GM12878 (cell line): ENCODE data around the gene ATG10. TPM values are rescaled to one million over a fixed set of nuclear protein-coding genes. Genes with fewer than 3 reads are reported as not detected.

Source experiments
- CBFB ChIP-seq: IDR thresholded peaks from 2 replicates; pipeline ENCODE4 v1.6.1; 2016; ENCODE audit warnings: antibody characterized with exemption, low read depth
- CBX5 ChIP-seq: sonication (generic); IDR thresholded peaks from 2 replicates; pipeline ENCODE4 v1.6.1; 2016; ENCODE audit warnings: low read depth, moderate library complexity, mild to moderate bottlenecking, inconsistent platforms
- CTCF ChIP-seq, 3 experiments: IDR thresholded peaks in 2 of 3; conservative IDR thresholded peaks in 1 of 3; 2 replicates each; pipeline ENCODE4 v1.5.1; 2011; ENCODE audit warnings: low read depth in 3 of 3, low read length in 3 of 3, mild to moderate bottlenecking in 3 of 3, control low read depth in 2 of 3, moderate library complexity in 2 of 3, inconsistent platforms in 1 of 3, mixed read lengths in 1 of 3; ENCODE audit not compliant: control insufficient read depth in 2 of 3, insufficient read depth in 1 of 3; ENCODE audit errors: extremely low read depth in 1 of 3
- FOXK2 ChIP-seq: fragments of 450-650 bp; IDR thresholded peaks from 2 replicates; pipeline ENCODE4 v1.6.1; 2017; ENCODE audit warnings: mild to moderate bottlenecking, moderate library complexity
- HDGF ChIP-seq: fragments of 450-650 bp; IDR thresholded peaks from 2 replicates; pipeline ENCODE4 v1.6.1; 2016; ENCODE audit warnings: antibody characterized with exemption
- IKZF1 ChIP-seq: fragments of 450-650 bp; conservative IDR thresholded peaks from 2 replicates; pipeline ENCODE4 v1.6.1; 2017; ENCODE audit warnings: antibody characterized with exemption, mild to moderate bottlenecking
- IKZF2 ChIP-seq, 2 experiments: fragments of 450-650 bp; IDR thresholded peaks; 2 replicates each; pipeline ENCODE4 v1.6.1; 2017; ENCODE audit warnings: mild to moderate bottlenecking in 2 of 2, moderate library complexity in 2 of 2
- KLF5 ChIP-seq: fragments of 450-650 bp; IDR thresholded peaks from 2 replicates; pipeline ENCODE4 v1.6.1; 2014; ENCODE audit warnings: mild to moderate bottlenecking; ENCODE audit not compliant: partially characterized antibody
- PKNOX1 ChIP-seq: fragments of 450-650 bp; IDR thresholded peaks from 2 replicates; pipeline ENCODE4 v1.6.1; 2016; ENCODE audit warnings: mild to moderate bottlenecking
- RUNX3 ChIP-seq: IDR thresholded peaks from 2 replicates; pipeline ENCODE4 v1.6.1; 2012; ENCODE audit warnings: low read length, inconsistent platforms
- ZNF622 ChIP-seq: fragments of 450-650 bp; IDR thresholded peaks from 2 replicates; pipeline ENCODE4 v1.6.1; 2017; ENCODE audit warnings: mild to moderate bottlenecking, inconsistent platforms
- polyA plus RNA-seq, 11 experiments: library from polyadenylated mRNA; depleted of rRNA in 4 of 11; unstranded in 6 of 11; stranded (reverse) in 5 of 11; fragments of >200 nt; fragmentation: Nextera tagmentation in 4 of 11; fragmentation: Illumina TruSeq in 1 of 11; extraction: Ambion mirVana in 4 of 11; extraction: Trizol in 1 of 11; gene quantifications; 1 replicate in 1 of 11; 2 replicates in 10 of 11; pipeline versions ENCODE4 v1.2.1 to v1.2.3, GENCODE V29; 2011 to 2016; ENCODE audit warnings: inconsistent platforms in 2 of 11, missing spikeins in 2 of 11, low read depth in 1 of 11
- total RNA-seq, 4 experiments: library from RNA; depleted of rRNA in 3 of 4; stranded (reverse); fragments of >200 nt in 3 of 4; fragmentation: Illumina TruSeq in 1 of 4; extraction: Trizol in 1 of 4; gene quantifications; 2 replicates each; pipeline versions ENCODE4 v1.2.1 to v1.2.3, GENCODE V29; 2013 to 2021
- TF ChIP-seq, protein P1 (sequence below): fragments of 450-650 bp; conservative IDR thresholded peaks from 2 replicates; pipeline ENCODE4 v1.6.1; 2017; ENCODE audit warnings: mild to moderate bottlenecking, moderate library complexity
- TF ChIP-seq, protein P2 (sequence below): fragments of 450-650 bp; IDR thresholded peaks from 2 replicates; pipeline ENCODE4 v1.6.1; 2017; ENCODE audit warnings: mild to moderate bottlenecking, moderate library complexity
- TF ChIP-seq, protein P3 (sequence below): fragments of 450-650 bp; IDR thresholded peaks from 2 replicates; pipeline ENCODE4 v1.6.1; 2017; ENCODE audit warnings: mild to moderate bottlenecking, low read depth, inconsistent platforms; ENCODE audit not compliant: poor library complexity, severe bottlenecking

The ATG10 gene
- total and polyA plus RNA-seq, 10 of the 15 experiments (the other 5 are each of a cell fraction or from before 2014, with no cell fraction given): 3.8 to 14.4 (median 6.5) TPM

- TF ChIP-seq, protein P1, sequence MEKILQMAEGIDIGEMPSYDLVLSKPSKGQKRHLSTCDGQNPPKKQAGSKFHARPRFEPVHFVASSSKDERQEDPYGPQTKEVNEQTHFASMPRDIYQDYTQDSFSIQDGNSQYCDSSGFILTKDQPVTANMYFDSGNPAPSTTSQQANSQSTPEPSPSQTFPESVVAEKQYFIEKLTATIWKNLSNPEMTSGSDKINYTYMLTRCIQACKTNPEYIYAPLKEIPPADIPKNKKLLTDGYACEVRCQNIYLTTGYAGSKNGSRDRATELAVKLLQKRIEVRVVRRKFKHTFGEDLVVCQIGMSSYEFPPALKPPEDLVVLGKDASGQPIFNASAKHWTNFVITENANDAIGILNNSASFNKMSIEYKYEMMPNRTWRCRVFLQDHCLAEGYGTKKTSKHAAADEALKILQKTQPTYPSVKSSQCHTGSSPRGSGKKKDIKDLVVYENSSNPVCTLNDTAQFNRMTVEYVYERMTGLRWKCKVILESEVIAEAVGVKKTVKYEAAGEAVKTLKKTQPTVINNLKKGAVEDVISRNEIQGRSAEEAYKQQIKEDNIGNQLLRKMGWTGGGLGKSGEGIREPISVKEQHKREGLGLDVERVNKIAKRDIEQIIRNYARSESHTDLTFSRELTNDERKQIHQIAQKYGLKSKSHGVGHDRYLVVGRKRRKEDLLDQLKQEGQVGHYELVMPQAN: no peak
- TF ChIP-seq CBFB (no peak), CTCF (IDR thresholded peaks at IDR 0.05 in 2 of 3, conservative IDR thresholded peaks at IDR 0.05 in 1 of 3; ENCODE audit: control insufficient read depth in 2 of 3, extremely low read depth in 1 of 3, insufficient read depth in 1 of 3, low read depth in 3 of 3, low read length in 3 of 3) (no peak), FOXK2 (no peak), HDGF (no peak), RUNX3 (no peak), KLF5 (no peak), PKNOX1 (no peak), CBX5 (no peak), ZNF622 (no peak), IKZF2 (IDR thresholded peaks at IDR 0.05) (no peak), IKZF1 (no peak)
- TF ChIP-seq, protein P2, sequence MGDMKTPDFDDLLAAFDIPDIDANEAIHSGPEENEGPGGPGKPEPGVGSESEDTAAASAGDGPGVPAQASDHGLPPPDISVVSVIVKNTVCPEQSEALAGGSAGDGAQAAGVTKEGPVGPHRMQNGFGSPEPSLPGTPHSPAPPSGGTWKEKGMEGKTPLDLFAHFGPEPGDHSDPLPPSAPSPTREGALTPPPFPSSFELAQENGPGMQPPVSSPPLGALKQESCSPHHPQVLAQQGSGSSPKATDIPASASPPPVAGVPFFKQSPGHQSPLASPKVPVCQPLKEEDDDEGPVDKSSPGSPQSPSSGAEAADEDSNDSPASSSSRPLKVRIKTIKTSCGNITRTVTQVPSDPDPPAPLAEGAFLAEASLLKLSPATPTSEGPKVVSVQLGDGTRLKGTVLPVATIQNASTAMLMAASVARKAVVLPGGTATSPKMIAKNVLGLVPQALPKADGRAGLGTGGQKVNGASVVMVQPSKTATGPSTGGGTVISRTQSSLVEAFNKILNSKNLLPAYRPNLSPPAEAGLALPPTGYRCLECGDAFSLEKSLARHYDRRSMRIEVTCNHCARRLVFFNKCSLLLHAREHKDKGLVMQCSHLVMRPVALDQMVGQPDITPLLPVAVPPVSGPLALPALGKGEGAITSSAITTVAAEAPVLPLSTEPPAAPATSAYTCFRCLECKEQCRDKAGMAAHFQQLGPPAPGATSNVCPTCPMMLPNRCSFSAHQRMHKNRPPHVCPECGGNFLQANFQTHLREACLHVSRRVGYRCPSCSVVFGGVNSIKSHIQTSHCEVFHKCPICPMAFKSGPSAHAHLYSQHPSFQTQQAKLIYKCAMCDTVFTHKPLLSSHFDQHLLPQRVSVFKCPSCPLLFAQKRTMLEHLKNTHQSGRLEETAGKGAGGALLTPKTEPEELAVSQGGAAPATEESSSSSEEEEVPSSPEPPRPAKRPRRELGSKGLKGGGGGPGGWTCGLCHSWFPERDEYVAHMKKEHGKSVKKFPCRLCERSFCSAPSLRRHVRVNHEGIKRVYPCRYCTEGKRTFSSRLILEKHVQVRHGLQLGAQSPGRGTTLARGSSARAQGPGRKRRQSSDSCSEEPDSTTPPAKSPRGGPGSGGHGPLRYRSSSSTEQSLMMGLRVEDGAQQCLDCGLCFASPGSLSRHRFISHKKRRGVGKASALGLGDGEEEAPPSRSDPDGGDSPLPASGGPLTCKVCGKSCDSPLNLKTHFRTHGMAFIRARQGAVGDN: no peak
- TF ChIP-seq, protein P3, sequence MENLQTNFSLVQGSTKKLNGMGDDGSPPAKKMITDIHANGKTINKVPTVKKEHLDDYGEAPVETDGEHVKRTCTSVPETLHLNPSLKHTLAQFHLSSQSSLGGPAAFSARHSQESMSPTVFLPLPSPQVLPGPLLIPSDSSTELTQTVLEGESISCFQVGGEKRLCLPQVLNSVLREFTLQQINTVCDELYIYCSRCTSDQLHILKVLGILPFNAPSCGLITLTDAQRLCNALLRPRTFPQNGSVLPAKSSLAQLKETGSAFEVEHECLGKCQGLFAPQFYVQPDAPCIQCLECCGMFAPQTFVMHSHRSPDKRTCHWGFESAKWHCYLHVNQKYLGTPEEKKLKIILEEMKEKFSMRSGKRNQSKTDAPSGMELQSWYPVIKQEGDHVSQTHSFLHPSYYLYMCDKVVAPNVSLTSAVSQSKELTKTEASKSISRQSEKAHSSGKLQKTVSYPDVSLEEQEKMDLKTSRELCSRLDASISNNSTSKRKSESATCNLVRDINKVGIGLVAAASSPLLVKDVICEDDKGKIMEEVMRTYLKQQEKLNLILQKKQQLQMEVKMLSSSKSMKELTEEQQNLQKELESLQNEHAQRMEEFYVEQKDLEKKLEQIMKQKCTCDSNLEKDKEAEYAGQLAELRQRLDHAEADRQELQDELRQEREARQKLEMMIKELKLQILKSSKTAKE: no peak
These were observed 8.3 kb downstream of the ATG10 start (continued) for GRCh38 chr5:81980160-81980559.
